Iris pigment epithelial cell (primary cell): ENCODE measurements around the gene TDG.
"Not testable (repeated sequence)": the region's sequence is repeated elsewhere in the genome, so short reads cannot be mapped to it uniquely, and the experiment has no call there.

Source experiments
- DNase-seq: peaks from one replicate; pipeline ENCODE4 v3.0.0-alpha.2; 2011; ENCODE audit warnings: low read depth

The TDG gene

GRCh38 chr12:104022786-104023185 is 57.1 kb downstream of the TDG start:
- DNase-seq, result no peak

- DNase-seq, result no peak
Measured at GRCh38 chr12:104023710-104024109, 58.0 kb downstream of the TDG start.

- DNase-seq, result no peak
Measured at GRCh38 chr12:104024348-104024747, 58.7 kb downstream of the TDG start.

GRCh38 chr12:104025771-104026170 is 60.1 kb downstream of the TDG start:
- DNase-seq, result no peak

GRCh38 chr12:104026841-104027599 is 61.3 kb downstream of the TDG start:
- no peak for DNase-seq

GRCh38 chr12:104030596-104030995 is 64.9 kb downstream of the TDG start:
- DNase-seq, result not testable (repeated sequence)

- not testable (repeated sequence) for DNase-seq
Measured at GRCh38 chr12:104036143-104036542, 70.5 kb downstream of the TDG start.
